Duodenal mucosa (tissue), 2 donors: Measurements from ENCODE around the gene TTBK2.
"Not testable (repeated sequence)": the region's sequence is repeated elsewhere in the genome, so short reads cannot be mapped to it uniquely, and the experiment has no call there.

Source experiments
- H3K27ac ChIP-seq: one replicate; pipeline ENCODE4 v1.7.0; 2013; ENCODE audit warnings: low read depth, low read length
- H3K27me3 ChIP-seq, 2 donors: one replicate each; pipeline ENCODE4 v1.7.0; 2013; ENCODE audit warnings: low read length in 2 of 2, control low read depth in 1 of 2; ENCODE audit not compliant: insufficient read depth in 2 of 2, control insufficient read depth in 1 of 2
- H3K36me3 ChIP-seq, 2 donors: one replicate each; pipeline ENCODE4 v1.7.0; 2013; ENCODE audit warnings: low read length in 2 of 2, control low read depth in 1 of 2; ENCODE audit not compliant: insufficient read depth in 2 of 2, control insufficient read depth in 1 of 2
- H3K4me1 ChIP-seq, 2 donors: one replicate each; pipeline ENCODE4 v1.7.0; 2013; ENCODE audit warnings: low read length in 2 of 2, control low read depth in 1 of 2; ENCODE audit not compliant: insufficient read depth in 2 of 2, control insufficient read depth in 1 of 2
- H3K4me3 ChIP-seq, 2 donors: one replicate each; pipeline ENCODE4 v1.7.0; 2013; ENCODE audit warnings: low read length in 2 of 2, low read depth in 1 of 2
- H3K9ac ChIP-seq, 2 donors: one replicate each; pipeline ENCODE4 v1.7.0; 2013; ENCODE audit warnings: low read length in 2 of 2, low read depth in 1 of 2
- H3K9me3 ChIP-seq, 2 donors: one replicate each; pipeline ENCODE4 v1.7.0; 2013; ENCODE audit warnings: low read length in 2 of 2, control low read depth in 1 of 2; ENCODE audit not compliant: control insufficient read depth in 1 of 2

TTBK2 gene

GRCh38 chr15:42920519-42921341 is at the start of gene TTBK2:
Gene TTBK2, minus strand, starts transcription at chr15:42920778. Its CDS starts 42,161 bp downstream, at chr15:42878617.
- Histone ChIP-seq H3K36me3 (no peaks in the 10 kb centered on the region), H3K27me3 (no peaks in the 10 kb centered on the region), H3K9me3 (no peaks in the 10 kb centered on the region), H3K27ac (peak within 1 kb of the TSS; percentile 61), H3K4me3 (peak within 1 kb of the TSS; percentile 78 to 84), H3K4me1 (peaks cover 9% of the 10 kb centered on the region in 2 donors), H3K9ac (peak within 1 kb of the TSS; percentile 55 to 68)

- Histone ChIP-seq H3K36me3 (peaks cover 19 to 56% of the 10 kb centered on the region in 2 donors), H3K27me3 (no peaks in the 10 kb centered on the region), H3K9me3 (no peaks in the 10 kb centered on the region), H3K27ac (no peak overlapping the region), H3K4me3 (no peak overlapping the region), H3K9ac (no peak overlapping the region), H3K4me1 (no peaks in the 10 kb centered on the region)
Observed at GRCh38 chr15:42964476-42964875, 43.9 kb upstream of the TTBK2 start.

- Histone ChIP-seq H3K27me3 (no peaks in the 10 kb centered on the region), H3K27ac (no peak overlapping the region), H3K4me1 (no peaks in the 10 kb centered on the region), H3K9ac (no peak overlapping the region), H3K36me3 (peaks cover 13 to 76% of the 10 kb centered on the region in 2 donors), H3K9me3 (no peaks in the 10 kb centered on the region), H3K4me3 (no peak overlapping the region)
Observed at GRCh38 chr15:42955518-42955917, 34.9 kb upstream of the TTBK2 start.

GRCh38 chr15:42954291-42954690 is 33.7 kb upstream of the TTBK2 start:
- Histone ChIP-seq H3K4me3 (no peak overlapping the region), H3K4me1 (no peaks in the 10 kb centered on the region), H3K36me3 (peaks cover 13 to 71% of the 10 kb centered on the region in 2 donors), H3K27ac (no peak overlapping the region), H3K9me3 (no peaks in the 10 kb centered on the region), H3K9ac (no peak overlapping the region), H3K27me3 (no peaks in the 10 kb centered on the region)

- not testable (repeated sequence) for H3K27me3 ChIP-seq, H3K4me1 ChIP-seq, H3K9me3 ChIP-seq, H3K27ac ChIP-seq, H3K4me3 ChIP-seq, H3K9ac ChIP-seq
- H3K36me3 ChIP-seq = peaks cover 24 to 56% of the 10 kb centered on the region in 2 donors
Observed at GRCh38 chr15:42948898-42949297, 28.3 kb upstream of the TTBK2 start.

- Histone ChIP-seq H3K4me1 (no peaks in the 10 kb centered on the region), H3K27ac (no peak overlapping the region), H3K9me3 (no peaks in the 10 kb centered on the region), H3K4me3 (no peak overlapping the region), H3K9ac (no peak overlapping the region), H3K27me3 (no peaks in the 10 kb centered on the region), H3K36me3 (peaks cover 6 to 19% of the 10 kb centered on the region in 2 donors)
Observed at GRCh38 chr15:42940527-42940926, 19.9 kb upstream of the TTBK2 start.

GRCh38 chr15:42939841-42940240 is 19.3 kb upstream of the TTBK2 start:
- no peaks in the 10 kb centered on the region for H3K4me1 ChIP-seq
- H3K9me3 ChIP-seq = no peaks in the 10 kb centered on the region
- no peak overlapping the region for H3K27ac ChIP-seq
- H3K36me3 ChIP-seq = peaks cover 0 to 13% of the 10 kb centered on the region in 2 donors
- H3K4me3 ChIP-seq = no peak overlapping the region
- H3K9ac ChIP-seq = no peak overlapping the region
- no peaks in the 10 kb centered on the region for H3K27me3 ChIP-seq

- no peak overlapping the region for H3K27ac ChIP-seq
- H3K27me3 ChIP-seq = no peaks in the 10 kb centered on the region
- no peak overlapping the region for H3K9ac ChIP-seq
- H3K9me3 ChIP-seq = no peaks in the 10 kb centered on the region
- no peaks in the 10 kb centered on the region for H3K4me1 ChIP-seq
- H3K4me3 ChIP-seq = no peak overlapping the region
- H3K36me3 ChIP-seq = no peaks in the 10 kb centered on the region
Observed at GRCh38 chr15:42937143-42937542, 16.6 kb upstream of the TTBK2 start.

GRCh38 chr15:42933886-42934667 is 13.5 kb upstream of the TTBK2 start:
- H3K27ac ChIP-seq = no peak overlapping the region
- H3K4me1 ChIP-seq = no peaks in the 10 kb centered on the region
- H3K4me3 ChIP-seq = no peak overlapping the region
- H3K9ac ChIP-seq = no peak overlapping the region
- H3K9me3 ChIP-seq = no peaks in the 10 kb centered on the region
- no peaks in the 10 kb centered on the region for H3K27me3 ChIP-seq
- H3K36me3 ChIP-seq = no peaks in the 10 kb centered on the region

GRCh38 chr15:42932833-42933515 is 12.4 kb upstream of the TTBK2 start:
- H3K9me3 ChIP-seq = no peaks in the 10 kb centered on the region
- H3K36me3 ChIP-seq = no peaks in the 10 kb centered on the region
- no peak overlapping the region for H3K27ac ChIP-seq
- no peak overlapping the region for H3K9ac ChIP-seq
- H3K4me3 ChIP-seq = no peak overlapping the region
- no peaks in the 10 kb centered on the region for H3K4me1 ChIP-seq
- no peaks in the 10 kb centered on the region for H3K27me3 ChIP-seq
